ENCODE data around the gene PRPH2.

Gene PRPH2, protein sequence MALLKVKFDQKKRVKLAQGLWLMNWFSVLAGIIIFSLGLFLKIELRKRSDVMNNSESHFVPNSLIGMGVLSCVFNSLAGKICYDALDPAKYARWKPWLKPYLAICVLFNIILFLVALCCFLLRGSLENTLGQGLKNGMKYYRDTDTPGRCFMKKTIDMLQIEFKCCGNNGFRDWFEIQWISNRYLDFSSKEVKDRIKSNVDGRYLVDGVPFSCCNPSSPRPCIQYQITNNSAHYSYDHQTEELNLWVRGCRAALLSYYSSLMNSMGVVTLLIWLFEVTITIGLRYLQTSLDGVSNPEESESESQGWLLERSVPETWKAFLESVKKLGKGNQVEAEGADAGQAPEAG

DNA sequence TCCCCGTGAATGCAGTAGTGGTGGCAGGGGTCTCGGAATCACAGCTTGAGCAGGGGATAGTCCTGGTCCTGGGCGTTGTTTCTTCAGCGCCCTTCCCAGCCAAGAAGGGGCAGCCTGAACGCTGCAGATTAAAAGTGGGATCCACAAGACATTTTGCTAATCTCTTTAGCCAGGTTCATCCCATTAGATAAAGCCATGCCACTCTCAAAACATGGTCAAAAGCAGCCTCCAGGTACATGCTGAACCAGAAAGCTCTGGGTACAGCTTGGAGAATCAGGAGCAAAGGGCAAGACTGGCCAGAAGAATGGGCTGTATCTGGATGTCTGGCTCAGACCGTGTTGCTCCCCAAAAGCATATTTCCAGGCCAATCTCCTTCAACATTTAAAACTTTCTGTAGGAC, at the start of gene PRPH2:
TSS of gene PRPH2 (minus strand) at position 101 of the 400 bp plus-strand sequence. CDS start 263 bp downstream, outside the sequence.
- DNase-seq (ENCODE audit: low read depth, low spot score): no peak
- ChIA-PET CTCF (no interaction called here), POLR2A (no interaction called here)
- no peak for TF ChIP-seq CTCF (IDR thresholded peaks at IDR 0.05; ENCODE audit: insufficient read depth, low read length, missing control alignments)
- H3K4me3 ChIP-seq (ENCODE audit: low read depth, low read length): no peak within 1 kb of the TSS

DNA sequence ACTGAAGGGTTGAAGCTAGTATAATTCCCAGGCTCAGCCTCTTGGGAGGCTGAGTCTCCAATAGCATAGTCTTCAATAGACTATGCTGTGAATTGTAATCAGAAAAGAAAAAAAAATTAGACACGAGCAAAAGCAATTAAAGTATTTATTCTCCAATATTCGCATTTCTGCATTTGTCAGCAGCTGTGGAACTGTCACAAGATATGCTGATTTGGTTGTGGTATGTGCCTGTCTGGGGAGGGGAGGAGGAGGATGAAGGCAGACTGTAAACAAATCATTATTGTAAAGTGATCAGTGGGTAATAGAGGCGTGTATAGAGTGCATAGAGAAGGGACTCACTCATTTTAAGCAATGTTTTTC, 49.3 kb upstream of the PRPH2 start:
- H3K4me3 ChIP-seq (ENCODE audit: low read depth, low read length): no peak overlapping the region

GRCh38 chr6:42769836-42770235, 47.4 kb upstream of the PRPH2 start:
- DNase-seq (ENCODE audit: low read depth, low spot score): no peak
- ChIA-PET POLR2A (interaction anchor here (0.7 kb wide), 1 partner anchor 11 kb away, joined by 4 read pairs; the partner anchor contains the start of gene BICRAL), CTCF (interaction anchor here (0.9 kb wide), 1 partner anchor 44 kb away, joined by 3 read pairs; no protein-coding TSS in a partner anchor)
- H3K4me3 ChIP-seq (ENCODE audit: low read depth, low read length): no peak overlapping the region
- TF ChIP-seq CTCF (IDR thresholded peaks at IDR 0.05; ENCODE audit: insufficient read depth, low read length, missing control alignments): no peak

More for the DNA sequence above, 49.3 kb upstream of the PRPH2 start:
- TF ChIP-seq CTCF (IDR thresholded peaks at IDR 0.05; ENCODE audit: insufficient read depth, low read length, missing control alignments): no peak
- ChIA-PET POLR2A (interaction anchor here (1.4 kb wide), 1 partner anchor 25 kb away, joined by 5 read pairs; the partner anchor contains the start of gene TBCC), CTCF (no interaction called here)
- DNase-seq (ENCODE audit: low read depth, low spot score): no peak

GRCh38 chr6:42769051-42769450, 46.7 kb upstream of the PRPH2 start:
- CTCF ChIA-PET: no interaction called here
- TF ChIP-seq CTCF (IDR thresholded peaks at IDR 0.05; ENCODE audit: insufficient read depth, low read length, missing control alignments): no peak
- no peak for DNase-seq (ENCODE audit: low read depth, low spot score)
- POLR2A ChIA-PET: interaction anchor here (0.7 to 0.9 kb wide), 2 partner anchors 12 to 14 kb away, joined by 3 to 4 read pairs; partner anchors contain the start of gene BICRAL
- H3K4me3 ChIP-seq (ENCODE audit: low read depth, low read length): no peak overlapping the region

DNA sequence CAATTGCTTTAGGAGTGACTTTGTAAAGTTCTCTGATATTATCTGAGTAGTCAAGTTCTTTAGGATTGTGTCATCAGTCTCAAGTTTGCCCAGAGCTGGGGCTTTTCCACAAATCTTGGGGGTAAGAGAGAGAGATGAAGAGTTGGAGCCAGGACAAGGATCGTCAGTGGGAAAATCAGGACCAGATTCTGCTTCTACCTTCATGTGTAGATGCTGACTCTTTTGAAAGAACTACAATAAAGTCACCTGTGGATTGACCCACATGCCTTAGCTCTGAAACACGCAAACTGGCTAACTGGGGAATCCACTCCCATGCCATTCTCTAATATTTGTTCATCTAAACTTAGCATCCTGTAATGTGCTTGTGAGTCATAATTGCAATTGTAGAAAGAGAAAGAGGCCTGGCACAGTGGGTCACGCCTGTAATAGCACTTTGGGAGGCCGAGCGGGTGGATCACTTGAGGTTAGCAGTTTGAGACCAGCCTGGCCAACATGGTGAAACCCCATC, 43.8 kb upstream of the PRPH2 start:
- TF ChIP-seq CTCF (IDR thresholded peaks at IDR 0.05; ENCODE audit: insufficient read depth, low read length, missing control alignments): no peak
- no peak for DNase-seq (ENCODE audit: low read depth, low spot score)
- ChIA-PET POLR2A (interaction anchor here (1.0 to 1.7 kb wide), 2 partner anchors 16 to 20 kb away, joined by 8 read pairs; partner anchors contain the start of genes BICRAL and TBCC), CTCF (interaction anchor here (0.8 to 1.8 kb wide), 2 partner anchors 40 to 125 kb away, joined by 3 to 7 read pairs; a partner anchor contains a TSS)
- H3K4me3 ChIP-seq (ENCODE audit: low read depth, low read length): no peak overlapping the region

Measured in AG04449 (cell line).